ENCODE measurements around the gene ZNRF3.

- TF ChIP-seq ZNF70 (CRISPR knock-in tag; IDR thresholded peaks at IDR 0.05) (no peak), PATZ1 (CRISPR knock-in tag; IDR thresholded peaks at IDR 0.05; ENCODE audit: borderline replicate concordance) (no peak), RARB (CRISPR knock-in tag; IDR thresholded peaks at IDR 0.05) (no peak), BACH2 (CRISPR knock-in tag; IDR thresholded peaks at IDR 0.05; ENCODE audit: borderline replicate concordance) (no peak), ARNTL (CRISPR knock-in tag; IDR thresholded peaks at IDR 0.05; ENCODE audit: borderline replicate concordance, low read depth) (no peak), TOX (CRISPR knock-in tag; IDR thresholded peaks at IDR 0.05; ENCODE audit: borderline replicate concordance) (no peak), ZFP3 (CRISPR knock-in tag; IDR thresholded peaks at IDR 0.05) (no peak), ZFP30 (CRISPR knock-in tag; IDR thresholded peaks at IDR 0.05) (no peak), SNAI2 (CRISPR knock-in tag; IDR thresholded peaks at IDR 0.05) (no peak), TCF4 (CRISPR knock-in tag; IDR thresholded peaks at IDR 0.05; ENCODE audit: borderline replicate concordance) (no peak), ESRRG (CRISPR knock-in tag; IDR thresholded peaks at IDR 0.05) (no peak), CSDC2 (CRISPR knock-in tag; IDR thresholded peaks at IDR 0.05) (no peak), ZC3H10 (CRISPR knock-in tag; IDR thresholded peaks at IDR 0.05) (no peak)
Observed at GRCh38 chr22:28837640-28838039, 45.7 kb upstream of the ZNRF3 start.

Measured in SK-N-SH treated with all-trans-retinoic acid at 6 μM for 48 hours (cell line).